Activated CD4-positive, alpha-beta T cell treated with anti-CD3 and anti-CD28 coated beads for 4 hours (primary cell): ENCODE results near the gene KCNQ1.

ENCODE experiments used
- DNase-seq, 2 donors: peaks; one replicate each; pipeline ENCODE4 v3.0.0-alpha.2; 2020

KCNQ1 gene

GRCh38 chr11:2776351-2777061 is 331.7 kb downstream of the KCNQ1 start:
- peak in 1 of 2 donors; percentile 2 for DNase-seq

DNA sequence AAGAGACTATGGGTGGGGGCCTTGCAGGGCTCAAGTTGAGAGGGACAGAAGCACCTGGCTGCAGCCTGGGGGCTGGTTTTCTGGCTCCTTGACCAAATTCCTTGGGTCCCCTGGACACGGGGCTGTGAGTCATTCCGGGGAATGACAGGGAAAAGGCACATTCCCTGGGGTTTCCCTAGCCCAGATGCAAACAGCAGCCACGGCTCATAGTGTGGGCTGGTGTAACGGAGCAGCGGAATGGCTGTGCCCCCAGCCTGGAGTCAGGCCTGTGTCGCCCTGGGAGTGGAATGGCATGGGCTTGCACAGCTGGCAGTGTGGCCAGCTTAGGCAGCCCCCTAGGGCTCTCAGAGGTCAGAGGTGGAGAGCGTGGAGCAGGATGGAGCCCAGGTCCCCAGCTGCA is 332.6 kb downstream of the KCNQ1 start:
- DNase-seq: no peak

GRCh38 chr11:2777871-2778629 is 333.2 kb downstream of the KCNQ1 start:
- no peak for DNase-seq

DNA sequence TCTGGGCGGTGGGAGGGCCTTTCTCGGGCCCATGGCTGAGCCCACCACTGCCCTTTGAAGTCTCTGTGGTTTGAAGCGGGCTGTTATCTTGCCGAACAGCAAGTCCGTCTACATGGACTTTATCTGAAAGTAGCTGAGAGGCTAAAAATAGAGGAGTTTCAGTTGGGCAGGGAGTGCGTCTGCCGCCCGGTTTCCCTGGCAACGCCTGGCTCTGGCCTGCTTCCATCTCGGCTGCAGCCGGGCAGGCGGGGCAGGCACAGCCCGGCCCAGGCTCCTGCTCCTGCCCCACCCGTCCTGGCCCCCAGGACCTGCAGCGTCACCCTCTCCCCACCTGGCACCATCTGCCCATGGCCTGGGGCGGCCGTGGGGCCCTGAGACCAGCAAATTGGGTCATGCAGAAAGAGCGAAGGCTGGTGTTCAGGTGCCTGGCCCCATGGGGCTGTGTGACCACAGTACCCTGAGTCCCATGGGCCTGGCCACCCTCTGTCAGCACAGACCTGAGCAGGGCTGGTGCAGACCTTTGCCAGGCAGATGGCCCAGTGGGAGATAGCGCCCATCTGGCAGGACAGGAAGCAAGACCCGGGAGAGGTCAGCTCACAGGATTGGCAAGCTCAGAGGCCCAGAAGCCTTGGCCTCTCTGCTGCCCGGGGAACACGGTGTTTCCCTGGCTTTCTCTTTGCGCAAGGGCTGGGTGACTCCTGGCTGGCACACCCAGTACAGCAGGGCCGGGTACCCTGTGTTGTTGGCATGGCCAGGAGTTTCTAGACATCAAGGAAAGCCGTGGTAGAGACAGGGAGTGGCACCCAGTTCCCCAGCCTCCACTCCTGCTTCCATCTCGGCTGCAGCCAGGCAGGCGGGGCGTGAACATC is 334.1 kb downstream of the KCNQ1 start:
- DNase-seq: peak in 1 of 2 donors; percentile 0

GRCh38 chr11:2779499-2779980 is 334.7 kb downstream of the KCNQ1 start:
- DNase-seq: peak in 1 of 2 donors; percentile 0

GRCh38 chr11:2779981-2780849 is 335.4 kb downstream of the KCNQ1 start:
- peak in 1 of 2 donors; percentile 0 for DNase-seq

- DNase-seq: no peak
These were observed 336.1 kb downstream of the KCNQ1 start for GRCh38 chr11:2780850-2781407.

DNA sequence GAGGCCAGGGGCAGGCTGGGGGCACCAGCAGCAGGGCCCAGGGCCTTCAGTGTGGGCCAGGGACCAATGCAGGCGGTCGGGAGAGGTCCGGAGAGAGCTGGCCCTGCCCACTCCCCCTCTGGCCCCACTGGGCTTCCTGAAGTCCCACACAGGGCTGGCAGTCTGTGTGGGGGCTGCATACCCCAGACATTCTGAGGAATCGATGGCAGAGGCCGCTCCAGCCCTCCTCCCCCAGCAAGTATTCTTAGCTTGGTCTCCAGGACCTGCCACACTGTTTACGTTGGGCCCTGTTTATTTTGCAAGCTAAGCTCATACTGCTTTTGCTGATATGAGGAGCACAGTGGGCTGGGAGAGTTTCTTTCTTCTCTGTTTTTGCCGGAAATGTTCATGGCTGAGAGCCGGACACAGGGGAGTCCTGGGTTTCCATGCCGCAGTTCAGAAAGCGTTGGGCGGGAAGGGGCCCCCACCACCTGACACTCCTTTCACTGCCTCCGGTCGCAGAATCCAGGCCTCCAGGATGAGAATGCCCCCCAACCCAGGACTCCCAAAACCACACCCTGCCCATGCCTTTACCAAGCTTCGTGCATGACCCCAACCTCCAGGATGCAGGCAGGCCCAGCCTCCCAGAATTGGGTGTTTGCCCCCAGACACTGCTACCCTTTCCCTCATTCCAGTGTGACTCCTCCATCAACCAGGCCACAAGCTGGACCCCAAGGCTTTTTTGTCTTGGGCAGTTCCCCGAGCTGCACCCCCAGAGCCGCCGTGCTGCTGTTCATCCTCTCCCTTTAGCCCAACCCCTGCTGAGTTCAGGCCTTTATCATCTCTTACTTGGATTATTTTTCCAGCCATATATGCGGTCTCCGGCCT is 336.8 kb downstream of the KCNQ1 start:
- DNase-seq: peak in 1 of 2 donors; percentile 0

DNA sequence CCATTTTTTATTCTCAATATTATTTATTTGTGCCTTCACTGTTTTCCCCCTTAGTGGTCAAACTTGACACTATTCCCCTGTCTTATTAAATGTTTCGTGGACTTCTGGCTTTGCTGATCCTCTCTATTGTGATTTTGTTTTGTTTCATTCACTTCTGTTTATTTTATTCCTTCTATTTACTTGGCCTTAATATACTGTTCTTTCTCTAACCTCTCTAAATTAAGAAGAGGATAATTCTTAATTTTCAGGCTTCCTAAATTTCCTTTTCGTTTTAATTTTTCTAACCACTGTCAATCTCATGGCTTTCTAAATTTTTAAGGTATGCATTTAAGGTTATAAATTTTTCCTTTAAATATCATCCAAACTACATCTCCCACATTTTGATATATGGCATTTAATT is 338.0 kb downstream of the KCNQ1 start:
- DNase-seq: no peak

GRCh38 chr11:2783536-2784082 is 338.8 kb downstream of the KCNQ1 start:
- no peak for DNase-seq

DNA sequence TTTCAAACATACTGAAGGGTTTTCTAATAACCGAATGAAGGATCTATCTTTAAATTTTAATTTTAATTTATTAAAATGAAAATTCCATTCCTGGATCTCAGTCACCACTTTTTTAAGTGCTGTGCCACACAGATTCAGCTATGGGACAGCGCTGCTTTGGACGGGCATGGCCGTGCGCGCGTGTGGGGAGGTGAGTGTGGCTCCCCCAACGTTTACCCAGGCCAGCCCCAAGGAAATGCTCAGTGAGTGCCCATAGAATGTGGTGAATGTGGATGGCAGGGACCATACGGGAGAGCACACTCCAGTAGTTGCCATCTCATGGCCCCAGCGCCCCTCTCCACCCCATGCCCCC is 343.0 kb downstream of the KCNQ1 start:
- no peak for DNase-seq

- no peak for DNase-seq
These were observed 343.6 kb downstream of the KCNQ1 start for GRCh38 chr11:2788168-2789071.

GRCh38 chr11:2789331-2789730 is 344.5 kb downstream of the KCNQ1 start:
- DNase-seq: peak in 1 of 2 donors; percentile 0

- DNase-seq: no peak
These were observed 345.2 kb downstream of the KCNQ1 start for GRCh38 chr11:2789791-2790567.

DNA sequence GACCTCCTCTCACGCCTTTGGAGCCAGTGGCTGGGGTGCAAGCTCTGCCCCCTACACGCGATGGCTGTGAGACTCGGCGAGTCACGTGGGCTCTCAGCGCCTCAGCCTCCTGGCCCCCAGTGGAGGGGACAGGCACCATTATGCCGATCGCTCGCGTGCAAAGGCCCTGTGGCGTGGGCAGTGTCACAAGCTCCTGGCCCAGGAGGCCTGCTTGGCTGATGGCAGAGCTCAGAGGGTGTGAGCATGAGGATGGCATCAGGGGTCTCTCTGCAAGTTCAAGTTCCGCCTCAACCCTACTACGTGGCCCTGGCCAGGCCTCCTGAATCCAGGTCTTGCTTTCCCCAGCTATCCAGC is 345.7 kb downstream of the KCNQ1 start:
- no peak for DNase-seq

GRCh38 chr11:2791139-2791520 is 346.3 kb downstream of the KCNQ1 start:
- DNase-seq: no peak

- peak in 1 of 2 donors; percentile 17 for DNase-seq
These were observed 346.9 kb downstream of the KCNQ1 start for GRCh38 chr11:2791521-2792380.
